Panc1 (cell line): Measurements from ENCODE around the gene PRKAG3. TPM values are rescaled to one million over a fixed set of nuclear protein-coding genes. Genes with fewer than 3 reads are reported as not detected.
"Not testable (repeated sequence)": the region's sequence is repeated elsewhere in the genome, so short reads cannot be mapped to it uniquely, and the experiment has no call there.

Experiments
- ATAC-seq: fragments of 200-7000 bp; cut with Tn5 transposase; 2 replicates; pipeline ENCODE4 v1.9.1; 2020; ENCODE audit warnings: mild to moderate bottlenecking, moderate library complexity
- BruUV-seq: library from RNA; stranded (reverse); fragments of 400-500 nt; replicated peaks from 2 replicates; lab custom pipeline; 2021; lab: Mats Ljungman, UMichigan
- CTCF ChIA-PET: fragments of 300-600 bp; sonication (Branson Sonifier 250); formaldehyde crosslinking; loops from one replicate; lab custom pipeline; 2022; ENCODE audit warnings: antibody characterized with exemption; lab: Charles Lee
- POLR2A ChIA-PET: fragments of 300-600 bp; sonication (Branson Sonifier 250); formaldehyde crosslinking; loops from one replicate; lab custom pipeline; 2022; ENCODE audit warnings: antibody characterized with exemption; lab: Charles Lee
- DNase-seq: peaks from one replicate; pipeline ENCODE4 v3.0.0-alpha.2; 2010; ENCODE audit warnings: low read depth, low spot score
- H3K27ac ChIP-seq: 2 replicates; pipeline ENCODE4 v1.5.1; 2011; ENCODE audit warnings: mild to moderate bottlenecking, low read length, inconsistent platforms
- H3K27me3 ChIP-seq: fragments of 200-500 bp; sonication (Bioruptor generic); 2 replicates; pipeline ENCODE4 v1.6.0; 2014; ENCODE audit warnings: low read length, inconsistent platforms; ENCODE audit not compliant: control insufficient read depth, insufficient read depth
- H3K36me3 ChIP-seq: fragments of 200-500 bp; sonication (Bioruptor generic); 2 replicates; pipeline ENCODE4 v1.5.1; 2014; ENCODE audit warnings: inconsistent platforms, mild to moderate bottlenecking, low read length, moderate library complexity; ENCODE audit not compliant: control insufficient read depth, insufficient read depth
- H3K4me1 ChIP-seq: 2 replicates; pipeline ENCODE4 v1.5.1; 2011; ENCODE audit warnings: inconsistent platforms, mild to moderate bottlenecking, low read length, moderate library complexity; ENCODE audit not compliant: control insufficient read depth, insufficient read depth
- H3K4me3 ChIP-seq, 2 experiments: 2 replicates each; pipeline ENCODE4 v1.5.1; 2011 to 2012; ENCODE audit warnings: low read depth in 2 of 2, low read length in 2 of 2, mild to moderate bottlenecking in 2 of 2, inconsistent platforms in 1 of 2, moderate library complexity in 1 of 2
- H3K9me3 ChIP-seq: fragments of 200-500 bp; sonication (Bioruptor generic); 2 replicates; pipeline ENCODE4 v1.5.1; 2014; ENCODE audit warnings: low read depth, mild to moderate bottlenecking, inconsistent platforms, low read length, moderate library complexity; ENCODE audit not compliant: control insufficient read depth, insufficient read depth
- CTCF ChIP-seq: fragments of 450-650 bp; IDR thresholded peaks from 2 replicates; pipeline ENCODE4 v1.5.1; 2017; ENCODE audit warnings: mild to moderate bottlenecking
- POLR2AphosphoS5 ChIP-seq: IDR thresholded peaks from 2 replicates; pipeline ENCODE4 v1.6.1; 2012; ENCODE audit warnings: mild to moderate bottlenecking, low read depth, low read length, moderate library complexity
- REST ChIP-seq, 2 experiments: IDR thresholded peaks; 2 replicates each; pipeline ENCODE4 v1.6.1; 2011 to 2012; ENCODE audit warnings: low read depth in 2 of 2, control low read depth in 1 of 2, low read length in 1 of 2, mild to moderate bottlenecking in 1 of 2, moderate library complexity in 1 of 2; ENCODE audit not compliant: insufficient read depth in 1 of 2
- SIN3A ChIP-seq: IDR thresholded peaks from 2 replicates; pipeline ENCODE4 v1.6.1; 2012; ENCODE audit warnings: low read depth, mild to moderate bottlenecking, low read length, moderate library complexity, borderline replicate concordance; ENCODE audit not compliant: insufficient read depth
- TCF7L2 ChIP-seq: IDR thresholded peaks from 2 replicates; pipeline ENCODE4 v1.6.1; 2011; ENCODE audit warnings: mild to moderate bottlenecking, low read depth, low read length, inconsistent platforms
- in situ Hi-C: cut with HindIII; loops from 2 replicates; pipeline ENCODE4 v1.10.0; 2016; ENCODE audit warnings: low sequenced_read_pairs, low pct_unique_long_range_greater_than_20kb
- intact Hi-C: fragments of 100-400 bp; cut with micrococcal nuclease; formaldehyde crosslinking; loops from one replicate; pipeline ENCODE4 v1.10.0; 2022; ENCODE audit not compliant: unreplicated experiment
- total RNA-seq: library from RNA; stranded (reverse); gene quantifications from one replicate; pipeline ENCODE4 v1.2.1, GENCODE V29; 2021; ENCODE audit not compliant: unreplicated experiment

Gene PRKAG3
- total RNA-seq, 1 experiment from 2014 or later = not detected

DNA sequence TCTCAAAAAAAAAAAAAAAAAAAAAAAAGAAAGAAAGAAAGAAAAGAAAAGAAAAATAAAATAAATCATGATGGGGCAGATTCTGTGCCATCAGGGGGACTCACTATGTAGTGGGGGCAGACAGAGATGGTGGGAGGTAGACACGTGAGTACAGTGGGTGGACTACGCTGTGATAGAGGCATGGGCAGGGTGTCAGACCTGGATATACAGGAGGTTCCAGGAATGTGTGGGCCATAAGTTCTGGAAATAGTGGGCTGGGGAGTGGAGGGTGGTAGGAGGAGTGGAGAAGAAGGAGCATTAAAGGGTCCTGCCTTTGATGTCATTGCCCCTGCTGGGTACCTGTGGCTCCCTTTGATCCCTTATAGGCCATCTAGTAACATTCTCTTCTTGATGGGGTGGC, 19.2 kb upstream of the PRKAG3 start:
- ChIA-PET POLR2A (no interaction called here), CTCF (no interaction called here)
- no peak for DNase-seq
- H3K4me1 ChIP-seq = peaks cover 6% of the 10 kb centered on the region
- no peaks in the 10 kb centered on the region for H3K36me3 ChIP-seq
- in situ Hi-C loops = no loop called here
- H3K27me3 ChIP-seq = no peaks in the 10 kb centered on the region
- no peaks in the 10 kb centered on the region for H3K9me3 ChIP-seq
- BruUV-seq = no TSS peak
- no peak overlapping the region for H3K27ac ChIP-seq
- no peak overlapping the region for H3K4me3 ChIP-seq
- intact Hi-C loops = loop anchor here (5.0 to 10.0 kb wide), 2 partner anchors 132 to 304 kb away; no protein-coding TSS in a partner anchor
- no peak for ATAC-seq
- TF ChIP-seq SIN3A (no peak), TCF7L2 (no peak), CTCF (no peak), POLR2AphosphoS5 (no peak), REST (IDR thresholded peaks at IDR 0.05; ENCODE audit: insufficient read depth in 1 of 2, low read depth in 2 of 2, low read length in 1 of 2) (no peak)

- ATAC-seq = no peak
- no peak overlapping the region for H3K4me3 ChIP-seq
- H3K36me3 ChIP-seq = no peaks in the 10 kb centered on the region
- ChIA-PET POLR2A (no interaction called here), CTCF (no interaction called here)
- H3K4me1 ChIP-seq = peaks cover 6% of the 10 kb centered on the region
- H3K9me3 ChIP-seq = no peaks in the 10 kb centered on the region
- H3K27me3 ChIP-seq = no peaks in the 10 kb centered on the region
- in situ Hi-C loops (no loop called here), intact Hi-C loops (loop anchor here (5.0 to 10.0 kb wide), 2 partner anchors 133 to 305 kb away; no protein-coding TSS in a partner anchor)
- no TSS peak for BruUV-seq
- no peak for TF ChIP-seq POLR2AphosphoS5
- TF ChIP-seq REST (IDR thresholded peaks at IDR 0.05; ENCODE audit: insufficient read depth in 1 of 2, low read depth in 2 of 2, low read length in 1 of 2) = no peak
- no peak for TF ChIP-seq SIN3A
- DNase-seq = no peak
- no peak overlapping the region for H3K27ac ChIP-seq
Measured at GRCh38 chr2:218849721-218850120, 18.1 kb upstream of the PRKAG3 start.

DNA sequence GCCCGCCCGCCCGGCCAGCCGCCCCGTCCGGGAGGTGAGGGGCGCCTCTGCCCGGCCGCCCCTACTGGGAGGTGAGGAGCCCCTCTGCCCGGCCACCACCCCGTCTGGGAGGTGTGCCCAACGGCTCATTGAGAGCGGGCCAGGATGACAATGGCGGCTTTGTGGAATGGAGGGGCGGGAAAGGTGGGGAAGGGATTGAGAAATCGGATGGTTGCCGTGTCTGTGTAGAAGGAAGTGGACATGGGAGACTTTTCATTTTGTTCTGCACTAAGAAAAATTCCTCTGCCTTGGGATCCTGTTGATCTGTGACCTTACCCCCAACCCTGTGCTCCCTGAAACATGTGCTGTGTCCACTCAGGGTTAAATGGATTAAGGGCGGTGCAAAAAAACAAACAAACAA, 15.4 kb upstream of the PRKAG3 start:
- DNase-seq, H3K9me3 ChIP-seq, H3K27me3 ChIP-seq, in situ Hi-C loops, H3K36me3 ChIP-seq, H3K27ac ChIP-seq, H3K4me1 ChIP-seq, ATAC-seq, BruUV-seq: not testable (repeated sequence)
- ChIA-PET CTCF (interaction anchor here (0.6 to 1.6 kb wide), 13 partner anchors 12 to 188 kb away, joined by 3 to 16 read pairs (median 4); partner anchors contain the start of genes BCS1L, CYP27A1, TTLL4 and ZNF142), POLR2A (interaction anchor here (1.5 kb wide), 1 partner anchor 187 kb away, joined by 3 read pairs; the partner anchor contains the start of genes BCS1L and ZNF142)
- H3K4me3 ChIP-seq = peak overlapping the region in 1 of 2 experiments; percentile 29; a peak in 2 of 4 replicates
- intact Hi-C loops = loop anchor here (1.0 to 2.0 kb wide), 3 partner anchors 119 to 188 kb away; partner anchors contain the start of genes BCS1L and ZNF142

GRCh38 chr2:218844334-218844733, 12.7 kb upstream of the PRKAG3 start:
- ATAC-seq, H3K36me3 ChIP-seq, H3K27ac ChIP-seq, DNase-seq, in situ Hi-C loops, H3K9me3 ChIP-seq, CTCF ChIA-PET, BruUV-seq, H3K4me1 ChIP-seq, intact Hi-C loops, H3K27me3 ChIP-seq, POLR2A ChIA-PET, H3K4me3 ChIP-seq: not testable (repeated sequence)
